Measurements from ENCODE around the gene PWP2. TPM values are rescaled to one million over a fixed set of nuclear protein-coding genes. Genes with fewer than 3 reads are reported as not detected.
"Not testable (repeated sequence)": the region's sequence is repeated elsewhere in the genome, so short reads cannot be mapped to it uniquely, and the experiment has no call there.

Gene PWP2
- total RNA-seq, 1 donor from 2014 or later, result 10.9 TPM

GRCh38 chr21:44143380-44143779 is 36.2 kb downstream of the PWP2 start:
- H3K4me1 ChIP-seq; H3K4me3 ChIP-seq; H3K36me3 ChIP-seq; H3K27ac ChIP-seq; H3K9me3 ChIP-seq; intact Hi-C loops (cut with DNase I); H3K27me3 ChIP-seq (ENCODE audit: low read depth): not testable (repeated sequence)
- peak in 1 of 2 donors; percentile 6 for ATAC-seq
- DNase-seq, result peak; percentile 7

GRCh38 chr21:44143996-44144395 is 36.8 kb downstream of the PWP2 start:
- H3K27ac ChIP-seq; H3K4me1 ChIP-seq; ATAC-seq; H3K27me3 ChIP-seq (ENCODE audit: low read depth); H3K4me3 ChIP-seq; DNase-seq; H3K9me3 ChIP-seq; intact Hi-C loops (cut with DNase I); H3K36me3 ChIP-seq: not testable (repeated sequence)

GRCh38 chr21:44144784-44145602 is 37.8 kb downstream of the PWP2 start:
- not testable (repeated sequence) for ATAC-seq, H3K9me3 ChIP-seq

GRCh38 chr21:44145616-44146015 is 38.4 kb downstream of the PWP2 start:
- H3K4me1 ChIP-seq; H3K9me3 ChIP-seq; H3K4me3 ChIP-seq; H3K27me3 ChIP-seq (ENCODE audit: low read depth); ATAC-seq; H3K27ac ChIP-seq; H3K36me3 ChIP-seq; DNase-seq; intact Hi-C loops (cut with DNase I): not testable (repeated sequence)

More at GRCh38 chr21:44144784-44145602, 37.8 kb downstream of the PWP2 start:
- H3K36me3 ChIP-seq; H3K4me3 ChIP-seq; H3K27me3 ChIP-seq (ENCODE audit: low read depth); DNase-seq; H3K4me1 ChIP-seq; intact Hi-C loops (cut with DNase I); H3K27ac ChIP-seq: not testable (repeated sequence)

- H3K9me3 ChIP-seq; H3K27me3 ChIP-seq (ENCODE audit: low read depth); H3K4me3 ChIP-seq; H3K27ac ChIP-seq; H3K4me1 ChIP-seq; DNase-seq; H3K36me3 ChIP-seq; intact Hi-C loops (cut with DNase I): not testable (repeated sequence)
- ATAC-seq, result peak; percentile 63 to 68
These were observed 39.9 kb downstream of the PWP2 start for GRCh38 chr21:44147108-44147507.

GRCh38 chr21:44150255-44150654 is 43.1 kb downstream of the PWP2 start:
- DNase-seq, result peak; percentile 4
- not testable (repeated sequence) for H3K4me3 ChIP-seq

GRCh38 chr21:44153214-44153888 is 46.2 kb downstream of the PWP2 start:
- H3K4me1 ChIP-seq; H3K4me3 ChIP-seq; H3K9me3 ChIP-seq; intact Hi-C loops (cut with DNase I); H3K27ac ChIP-seq; H3K27me3 ChIP-seq (ENCODE audit: low read depth); H3K36me3 ChIP-seq: not testable (repeated sequence)
- DNase-seq (peak; percentile 47), ATAC-seq (peak; percentile 20 to 46)

More at GRCh38 chr21:44150255-44150654, 43.1 kb downstream of the PWP2 start:
- H3K9me3 ChIP-seq; H3K27ac ChIP-seq; H3K4me1 ChIP-seq; ATAC-seq; intact Hi-C loops (cut with DNase I); H3K27me3 ChIP-seq (ENCODE audit: low read depth); H3K36me3 ChIP-seq: not testable (repeated sequence)

GRCh38 chr21:44153889-44154228 is 46.7 kb downstream of the PWP2 start:
- H3K4me1 ChIP-seq; H3K27ac ChIP-seq; H3K9me3 ChIP-seq; H3K27me3 ChIP-seq (ENCODE audit: low read depth); H3K4me3 ChIP-seq; intact Hi-C loops (cut with DNase I); H3K36me3 ChIP-seq: not testable (repeated sequence)
- DNase-seq (peak; percentile 44), ATAC-seq (peak in 1 of 2 donors; percentile 69)

- H3K4me1 ChIP-seq; H3K9me3 ChIP-seq; H3K27me3 ChIP-seq (ENCODE audit: low read depth); H3K27ac ChIP-seq; H3K36me3 ChIP-seq; H3K4me3 ChIP-seq; intact Hi-C loops (cut with DNase I); DNase-seq: not testable (repeated sequence)
- peak; percentile 63 to 67 for ATAC-seq
These were observed 47.6 kb downstream of the PWP2 start for GRCh38 chr21:44154816-44155230.

- H3K27ac ChIP-seq; H3K4me1 ChIP-seq; H3K4me3 ChIP-seq; H3K9me3 ChIP-seq; ATAC-seq; intact Hi-C loops (cut with DNase I); H3K36me3 ChIP-seq; H3K27me3 ChIP-seq (ENCODE audit: low read depth): not testable (repeated sequence)
- DNase-seq, result peak; percentile 10
These were observed 48.2 kb downstream of the PWP2 start for GRCh38 chr21:44155231-44155993.

GRCh38 chr21:44155994-44156380 is 48.8 kb downstream of the PWP2 start:
- DNase-seq; H3K27ac ChIP-seq; intact Hi-C loops (cut with DNase I); H3K9me3 ChIP-seq; H3K4me3 ChIP-seq; H3K4me1 ChIP-seq; H3K27me3 ChIP-seq (ENCODE audit: low read depth); ATAC-seq; H3K36me3 ChIP-seq: not testable (repeated sequence)

- H3K4me3 ChIP-seq; H3K4me1 ChIP-seq; H3K27me3 ChIP-seq (ENCODE audit: low read depth); intact Hi-C loops (cut with DNase I); H3K9me3 ChIP-seq; H3K36me3 ChIP-seq; H3K27ac ChIP-seq: not testable (repeated sequence)
- ATAC-seq (peak in 1 of 2 donors; percentile 7), DNase-seq (peak; percentile 4)
These were observed 50.4 kb downstream of the PWP2 start for GRCh38 chr21:44157439-44158081.

- intact Hi-C loops (cut with DNase I); H3K27me3 ChIP-seq (ENCODE audit: low read depth); H3K27ac ChIP-seq; H3K4me3 ChIP-seq; DNase-seq; H3K4me1 ChIP-seq; H3K9me3 ChIP-seq; H3K36me3 ChIP-seq; ATAC-seq: not testable (repeated sequence)
These were observed 50.9 kb downstream of the PWP2 start for GRCh38 chr21:44158082-44158468.

Measured in lower lobe of right lung (tissue), 2 donors.